GM13976 (cell line): Measurements from ENCODE around the gene NRTN.
"Not testable (repeated sequence)": the region's sequence is repeated elsewhere in the genome, so short reads cannot be mapped to it uniquely, and the experiment has no call there.

ENCODE experiments used
- DNase-seq: peaks from one replicate; pipeline ENCODE4 v3.0.0; 2012; ENCODE audit warnings: low spot score
- in situ Hi-C: fragments of 300-500 bp; cut with MboI; formaldehyde crosslinking; loops from one replicate; pipeline ENCODE4 v1.12.0; 2022; ENCODE audit warnings: low sequenced_read_pairs, mixed read lengths, inconsistent platforms; ENCODE audit not compliant: unreplicated experiment
- TF ChIP-seq, protein P1 (sequence below): IDR thresholded peaks from 2 replicates; pipeline ENCODE4 v1.5.1; 2012; ENCODE audit warnings: borderline replicate concordance, mild to moderate bottlenecking; ENCODE audit not compliant: insufficient read depth; ENCODE audit errors: extremely low read depth, missing control alignments, control extremely low read depth

The NRTN gene

DNA sequence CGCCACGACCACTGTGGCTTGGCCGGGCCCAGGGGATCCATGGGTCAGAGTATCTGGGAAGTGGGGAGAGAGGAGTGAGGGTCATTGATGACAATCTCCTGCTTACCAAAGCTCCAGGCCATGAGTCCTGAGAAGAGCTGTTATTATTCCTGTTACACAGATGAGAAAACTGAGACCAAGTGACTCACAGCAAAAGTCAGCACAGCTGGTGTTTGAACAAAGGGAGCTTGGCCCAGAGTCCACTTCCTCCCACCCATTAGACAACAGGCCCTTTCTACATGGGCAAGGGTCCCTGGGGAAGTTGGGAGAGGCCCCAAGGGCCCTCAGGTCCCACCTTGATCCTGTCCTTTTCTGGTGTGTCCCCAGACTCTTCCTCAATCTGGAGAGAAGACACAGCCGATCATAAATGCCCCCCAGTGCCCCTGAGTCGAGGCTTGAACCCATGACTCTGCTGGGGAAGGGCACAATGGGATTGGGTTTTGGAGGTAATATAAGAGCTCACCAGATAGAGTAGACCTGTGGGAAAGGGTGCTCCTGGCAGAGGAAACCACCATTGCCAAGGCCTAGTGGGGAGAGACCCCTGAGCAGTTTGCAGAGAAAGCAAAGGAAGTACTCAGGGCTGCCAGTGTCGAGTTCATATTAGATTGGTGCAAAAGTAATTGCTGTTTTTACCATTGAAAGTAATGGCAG lies 27.8 kb downstream of the NRTN start:
- no peak for DNase-seq
- TF ChIP-seq, protein P1, sequence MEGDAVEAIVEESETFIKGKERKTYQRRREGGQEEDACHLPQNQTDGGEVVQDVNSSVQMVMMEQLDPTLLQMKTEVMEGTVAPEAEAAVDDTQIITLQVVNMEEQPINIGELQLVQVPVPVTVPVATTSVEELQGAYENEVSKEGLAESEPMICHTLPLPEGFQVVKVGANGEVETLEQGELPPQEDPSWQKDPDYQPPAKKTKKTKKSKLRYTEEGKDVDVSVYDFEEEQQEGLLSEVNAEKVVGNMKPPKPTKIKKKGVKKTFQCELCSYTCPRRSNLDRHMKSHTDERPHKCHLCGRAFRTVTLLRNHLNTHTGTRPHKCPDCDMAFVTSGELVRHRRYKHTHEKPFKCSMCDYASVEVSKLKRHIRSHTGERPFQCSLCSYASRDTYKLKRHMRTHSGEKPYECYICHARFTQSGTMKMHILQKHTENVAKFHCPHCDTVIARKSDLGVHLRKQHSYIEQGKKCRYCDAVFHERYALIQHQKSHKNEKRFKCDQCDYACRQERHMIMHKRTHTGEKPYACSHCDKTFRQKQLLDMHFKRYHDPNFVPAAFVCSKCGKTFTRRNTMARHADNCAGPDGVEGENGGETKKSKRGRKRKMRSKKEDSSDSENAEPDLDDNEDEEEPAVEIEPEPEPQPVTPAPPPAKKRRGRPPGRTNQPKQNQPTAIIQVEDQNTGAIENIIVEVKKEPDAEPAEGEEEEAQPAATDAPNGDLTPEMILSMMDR: no peak
- in situ Hi-C loops: no loop called here

DNA sequence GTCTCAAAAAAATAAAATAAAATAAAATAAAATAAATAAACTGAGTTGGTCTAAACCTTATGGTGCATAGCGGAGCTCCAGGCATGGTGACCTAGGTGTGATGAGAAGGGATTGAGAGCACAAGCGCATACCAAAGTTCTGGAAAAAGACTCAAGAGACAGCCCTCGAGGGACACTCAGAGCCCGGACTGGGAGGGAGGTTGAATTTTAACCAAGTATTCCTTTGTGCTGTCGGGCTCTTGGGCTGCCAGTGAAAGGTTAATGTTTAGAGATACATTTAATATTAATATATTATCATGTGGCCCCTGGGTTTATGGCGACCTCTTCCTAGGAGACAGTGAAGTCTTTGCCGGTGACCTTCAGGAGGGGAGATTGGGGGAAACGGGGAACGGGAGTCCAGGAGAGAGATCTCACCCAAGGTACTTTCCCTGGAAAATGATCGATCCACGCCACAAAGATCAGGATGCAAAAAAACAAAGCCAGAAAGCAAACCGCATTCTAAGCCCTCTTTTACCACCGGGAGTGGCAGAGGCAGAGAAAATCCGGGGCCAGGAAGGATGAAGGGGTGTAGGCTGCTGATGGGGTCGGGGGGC lies 33.0 kb downstream of the NRTN start:
- TF ChIP-seq, protein P1: no peak
- in situ Hi-C loops: no loop called here
- no peak for DNase-seq

DNA sequence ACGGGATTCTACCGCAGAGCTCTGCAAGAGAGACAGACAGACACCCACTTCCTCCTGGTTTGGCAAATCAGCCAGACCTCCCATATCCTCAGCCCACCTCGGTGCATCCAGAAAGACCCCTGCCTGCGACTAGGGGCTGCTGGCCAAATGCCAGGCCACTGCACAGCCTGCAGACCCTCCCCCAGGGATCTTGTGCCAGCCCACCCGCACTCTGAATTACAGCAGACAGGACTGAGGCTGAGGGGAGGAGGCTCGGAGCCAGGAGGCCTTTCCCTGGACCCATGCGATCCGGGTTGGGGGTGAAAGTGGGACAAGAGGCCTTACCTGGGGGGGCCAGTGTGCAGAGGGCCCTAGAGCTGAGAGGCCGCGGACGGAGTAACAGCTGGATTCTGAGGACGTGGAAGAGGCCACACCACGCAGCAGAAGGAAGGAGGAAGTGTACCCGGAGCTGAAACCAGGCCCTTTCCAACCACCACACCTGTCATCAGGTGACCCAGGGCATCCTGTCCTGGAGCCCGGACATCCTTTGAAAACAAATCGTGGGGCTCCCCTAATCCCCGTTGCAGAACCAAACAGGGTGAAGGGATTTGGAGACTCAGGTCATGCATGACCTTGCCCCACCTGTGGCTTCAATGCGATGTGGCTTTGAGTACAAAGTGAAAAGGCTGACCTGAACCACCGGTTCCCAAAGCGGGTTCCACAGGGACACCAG lies 33.6 kb downstream of the NRTN start:
- TF ChIP-seq, protein P1: no peak
- in situ Hi-C loops: no loop called here
- no peak for DNase-seq

DNA sequence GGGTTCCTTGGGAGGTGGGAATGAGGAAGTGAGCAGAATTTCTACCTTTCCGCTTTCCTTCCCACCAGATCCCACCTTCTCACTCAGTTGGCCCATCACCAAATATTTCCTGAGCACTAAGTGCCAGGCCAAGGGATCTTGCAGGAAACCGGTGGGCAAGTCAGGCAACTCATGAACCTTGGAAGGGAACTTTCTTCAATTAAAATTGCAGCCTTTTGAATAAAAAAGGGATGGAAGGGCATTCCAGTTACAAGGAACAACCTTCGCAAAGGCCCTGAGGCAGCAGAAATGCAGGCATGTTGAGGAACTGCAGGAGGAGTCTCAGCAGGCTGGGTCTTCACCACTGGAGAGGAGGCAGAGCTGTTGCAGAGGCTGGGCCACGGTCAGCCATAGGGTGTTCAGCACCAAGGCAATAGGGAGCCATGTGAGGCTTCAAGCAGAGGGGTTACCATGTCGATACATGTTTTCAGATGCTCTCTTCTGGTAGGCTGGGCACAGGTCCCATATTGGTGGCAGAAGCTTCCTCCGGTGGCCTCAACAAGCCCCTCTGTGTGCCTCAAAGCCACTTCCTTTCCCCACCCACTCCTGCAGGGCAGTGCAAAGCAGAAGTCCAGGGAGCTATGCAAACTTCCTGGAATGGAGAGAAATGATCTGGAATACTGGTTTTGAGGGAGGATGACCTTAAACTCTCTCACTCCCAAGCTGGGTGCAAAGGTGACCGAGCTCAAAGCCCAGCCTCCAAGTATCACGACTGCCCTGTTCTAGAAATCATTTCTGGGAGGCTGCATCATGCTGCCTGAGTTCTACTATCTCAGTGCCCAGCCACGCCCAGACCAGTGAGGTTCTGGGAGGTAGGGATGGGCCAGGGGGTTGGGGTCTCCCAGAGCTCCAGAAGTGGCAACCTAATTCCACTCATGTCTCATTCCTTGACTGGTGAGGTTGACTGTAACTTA lies 34.5 kb downstream of the NRTN start, which contains the start of gene FUT6:
Gene FUT6, minus strand, starts transcription at position 638 of the 953 bp plus-strand sequence. CDS start 7,135 bp downstream, outside the sequence.
- in situ Hi-C loops: no loop called here
- DNase-seq: no peak
- TF ChIP-seq, protein P1: no peak

DNA sequence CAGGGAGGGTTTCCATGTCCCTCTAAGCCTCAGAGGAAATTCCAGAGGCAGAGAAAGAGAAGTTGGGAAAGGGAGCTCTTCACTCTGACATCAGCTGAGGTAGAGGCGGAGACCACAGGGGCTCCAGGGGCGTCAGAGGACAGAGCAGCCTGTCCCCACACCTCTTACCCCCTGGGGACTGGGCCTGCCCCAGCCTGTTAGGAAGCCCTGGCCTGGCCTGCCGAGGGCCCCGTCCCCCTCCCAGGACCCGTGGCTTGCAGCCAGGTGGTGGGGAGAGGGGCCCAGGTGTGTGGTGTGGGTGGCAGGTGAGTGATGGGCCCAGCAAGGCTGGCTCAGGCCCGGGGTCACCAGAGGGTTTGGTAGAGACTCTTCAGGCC lies 36.9 kb downstream of the NRTN start:
- in situ Hi-C loops, DNase-seq: not testable (repeated sequence)

DNA sequence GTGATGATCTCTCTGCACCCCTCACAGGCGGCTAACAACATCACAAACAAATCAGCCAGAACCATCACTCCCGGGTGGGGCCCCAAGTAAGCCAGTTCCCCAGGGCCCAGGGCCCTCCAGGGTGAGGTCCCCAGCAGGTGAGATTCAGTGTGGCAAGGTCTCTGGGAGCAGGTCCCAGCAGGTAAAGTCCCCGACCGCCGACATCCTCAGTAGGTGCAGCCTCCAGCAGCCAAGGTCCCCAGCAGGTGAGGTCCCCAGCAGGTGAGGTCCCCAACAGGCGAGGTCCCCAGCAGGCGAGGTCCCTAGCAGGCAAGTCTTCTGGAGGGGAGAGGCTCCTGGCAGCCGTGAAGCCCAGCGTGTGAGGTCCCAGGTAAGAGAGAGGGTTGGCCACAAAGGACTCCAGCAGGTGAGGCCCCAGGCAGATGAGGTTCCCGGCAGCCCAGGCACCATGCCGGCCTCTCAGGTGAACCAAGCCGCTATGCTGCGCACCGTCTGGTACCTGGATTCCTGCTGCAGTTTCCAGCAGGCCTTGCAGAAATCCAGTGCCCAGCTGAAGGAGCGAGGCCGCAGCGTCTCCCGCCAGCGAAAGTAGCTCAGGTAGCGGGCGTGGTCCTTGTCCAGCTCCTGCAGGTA lies 38.5 kb downstream of the NRTN start:
- DNase-seq: no peak
- in situ Hi-C loops: no loop called here
- TF ChIP-seq, protein P1: no peak
